Stimulated activated CD4-positive, alpha-beta T cell treated with anti-CD3 and anti-CD28 coated beads, Interleukin-12 subunit alpha, Interleukin-12 subunit beta, amount 100 ng/mL, for 24 hours (primary cell): ENCODE results near the gene OR1I1.
A peak's percentile ranks its signal among the peaks of the same experiment; 100 is the strongest.
"Not testable (repeated sequence)": the region's sequence is repeated elsewhere in the genome, so short reads cannot be mapped to it uniquely, and the experiment has no call there.

Experiments
- DNase-seq, 2 experiments: peaks; one replicate each; pipeline ENCODE4 v3.0.0-alpha.2; 2020; ENCODE audit warnings: low read depth in 2 of 2

OR1I1 gene, protein sequence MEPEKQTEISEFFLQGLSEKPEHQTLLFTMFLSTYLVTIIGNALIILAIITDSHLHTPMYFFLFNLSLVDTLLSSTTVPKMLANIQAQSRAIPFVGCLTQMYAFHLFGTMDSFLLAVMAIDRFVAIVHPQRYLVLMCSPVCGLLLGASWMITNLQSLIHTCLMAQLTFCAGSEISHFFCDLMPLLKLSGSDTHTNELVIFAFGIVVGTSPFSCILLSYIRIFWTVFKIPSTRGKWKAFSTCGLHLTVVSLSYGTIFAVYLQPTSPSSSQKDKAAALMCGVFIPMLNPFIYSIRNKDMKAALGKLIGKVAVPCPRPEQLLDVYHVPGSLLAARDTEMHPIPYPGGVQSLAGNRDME

DNA sequence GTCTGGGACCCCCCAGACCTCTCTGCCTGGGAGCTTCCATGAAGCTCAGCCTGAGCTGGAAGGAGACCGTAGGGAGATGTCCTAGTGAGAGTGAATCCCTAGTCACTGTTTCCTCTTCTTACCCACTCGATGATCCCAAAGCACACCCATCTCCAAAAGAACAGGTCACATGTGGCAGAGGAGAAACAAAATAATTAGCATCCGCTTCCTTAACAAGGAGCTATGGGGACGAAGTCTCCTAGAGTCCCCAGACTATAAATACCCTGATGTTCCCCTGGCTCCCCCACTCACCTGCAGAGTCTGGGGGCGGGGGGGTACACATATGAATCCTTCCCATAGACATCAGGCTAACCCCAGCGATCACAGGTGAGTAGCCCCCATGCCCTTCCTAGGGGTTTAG lies at the start of gene OR1I1:
Gene OR1I1 (plus strand): TSS at position 301 of the 400 bp plus-strand sequence. CDS start 4,855 bp downstream, outside the sequence.
- no peak for DNase-seq

DNA sequence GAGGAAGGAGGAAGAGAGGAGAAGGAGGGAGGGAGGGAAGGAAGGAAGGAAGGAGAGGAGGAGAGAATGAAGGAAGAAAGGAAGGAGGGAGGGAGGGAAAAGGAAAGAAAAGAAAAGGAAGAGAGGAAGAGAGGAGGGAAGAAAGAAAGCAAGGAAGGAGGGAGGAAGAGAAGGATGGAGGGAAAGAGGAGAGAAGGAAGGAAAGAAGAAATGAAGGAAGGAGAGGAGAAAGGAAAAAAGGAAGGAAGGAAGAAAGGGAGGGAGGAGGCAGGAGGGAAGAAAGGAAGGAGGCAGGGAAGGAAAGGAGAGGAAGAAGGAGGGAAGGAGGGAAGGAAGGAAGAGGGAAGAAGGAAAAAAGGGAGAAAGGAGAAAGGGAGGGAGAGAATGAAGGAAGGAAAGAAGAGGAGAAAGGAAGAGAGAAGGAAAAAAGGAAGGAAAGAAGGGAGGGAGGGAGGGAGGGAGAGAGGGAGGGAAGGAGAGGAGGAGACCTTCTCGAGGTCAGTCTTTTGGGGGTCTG lies 46.2 kb upstream of the OR1I1 start:
- no peak for DNase-seq

DNA sequence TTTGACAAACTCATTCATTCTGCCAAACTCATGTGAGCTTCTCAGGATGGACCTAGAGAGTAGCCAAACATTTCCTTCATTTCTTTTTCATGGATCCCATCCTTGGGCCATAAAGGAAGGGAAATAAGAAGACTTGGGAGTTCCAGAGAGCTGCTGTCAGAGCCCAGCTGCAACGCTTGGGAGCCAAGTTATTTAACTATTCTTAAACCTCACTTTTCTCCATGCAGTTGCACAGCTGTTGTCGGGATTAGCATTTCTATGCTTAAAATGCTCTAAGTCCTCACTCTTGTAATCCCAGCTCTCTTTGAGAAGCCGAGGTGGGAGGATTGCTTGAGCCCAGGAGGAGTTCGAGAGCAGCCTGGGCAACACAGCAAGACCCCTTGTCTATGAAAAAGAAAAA lies 44.4 kb upstream of the OR1I1 start:
- no peak for DNase-seq

DNA sequence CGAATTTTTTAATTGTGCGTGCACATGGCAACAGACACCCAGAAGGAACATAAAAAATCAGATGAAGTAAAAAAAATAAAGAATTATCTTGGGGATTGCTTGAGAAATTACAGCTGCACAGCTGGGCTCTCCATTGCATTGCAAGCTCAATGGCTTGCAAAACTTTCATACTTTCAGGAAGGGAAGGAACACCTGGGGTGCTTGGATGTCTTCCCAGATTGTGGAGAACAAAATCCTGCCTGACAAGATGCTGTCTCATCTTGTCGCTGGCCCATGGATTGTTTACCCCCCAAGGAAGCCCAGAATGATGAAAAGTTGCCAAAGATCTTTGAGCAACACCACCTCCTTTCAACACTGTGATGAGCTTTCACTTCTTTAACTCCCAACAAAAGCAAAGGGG lies 43.7 kb upstream of the OR1I1 start:
- no peak for DNase-seq

DNA sequence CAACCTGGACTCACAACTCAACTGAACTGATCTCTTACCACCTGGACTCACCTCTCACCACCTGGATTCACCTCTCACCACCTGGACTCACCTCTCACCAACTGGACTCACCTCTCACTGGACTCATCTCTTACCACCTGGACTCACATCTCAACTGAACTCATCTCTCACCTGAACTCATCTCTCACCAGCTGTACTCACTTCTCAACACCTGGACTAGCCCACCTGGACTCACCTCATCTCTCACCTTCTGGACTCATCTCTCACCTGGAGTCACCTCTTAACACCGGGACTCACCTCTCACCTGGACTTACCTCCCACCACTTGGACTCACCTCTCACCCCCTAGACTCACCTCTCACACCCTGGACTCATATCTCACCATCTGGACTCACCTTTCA lies 40.0 kb upstream of the OR1I1 start:
- no peak for DNase-seq

DNA sequence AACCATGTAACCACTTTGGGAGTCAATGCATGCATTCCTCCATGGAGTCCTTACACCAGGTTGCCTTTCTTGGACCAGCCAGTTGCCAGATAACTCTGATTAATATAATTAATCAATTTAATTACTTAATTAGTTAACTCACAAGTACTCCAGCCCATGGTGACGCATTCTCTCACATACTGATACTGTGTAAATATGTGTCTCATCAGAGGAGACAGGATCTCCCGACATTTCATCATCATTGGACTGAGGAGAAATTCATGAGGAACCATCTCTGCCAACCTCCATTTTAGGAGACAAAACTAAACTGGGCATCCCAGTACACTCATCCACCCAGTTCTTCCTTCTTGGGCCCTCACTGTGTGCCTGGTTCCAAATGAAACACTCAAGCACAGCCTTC lies 39.2 kb upstream of the OR1I1 start:
- no peak for DNase-seq

DNA sequence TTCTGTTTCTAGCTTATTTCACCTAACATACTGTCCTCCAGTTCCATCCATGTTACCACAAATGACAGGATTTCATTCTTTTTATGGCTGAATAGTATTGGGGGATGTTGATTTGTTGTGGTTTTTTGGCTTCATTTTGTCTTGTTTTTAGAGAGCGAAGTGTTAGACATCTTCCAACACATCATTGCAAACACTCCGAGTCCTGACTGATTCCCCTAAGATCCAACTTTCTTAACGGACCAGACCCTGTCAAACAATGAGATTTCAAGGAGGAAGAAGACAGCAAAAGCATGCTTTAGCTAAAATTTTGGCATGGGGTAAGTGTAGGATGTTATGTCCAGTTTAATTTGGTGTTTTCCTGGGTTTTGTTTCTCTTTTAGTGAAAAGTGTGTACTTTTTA lies 36.5 kb upstream of the OR1I1 start:
- no peak for DNase-seq

DNA sequence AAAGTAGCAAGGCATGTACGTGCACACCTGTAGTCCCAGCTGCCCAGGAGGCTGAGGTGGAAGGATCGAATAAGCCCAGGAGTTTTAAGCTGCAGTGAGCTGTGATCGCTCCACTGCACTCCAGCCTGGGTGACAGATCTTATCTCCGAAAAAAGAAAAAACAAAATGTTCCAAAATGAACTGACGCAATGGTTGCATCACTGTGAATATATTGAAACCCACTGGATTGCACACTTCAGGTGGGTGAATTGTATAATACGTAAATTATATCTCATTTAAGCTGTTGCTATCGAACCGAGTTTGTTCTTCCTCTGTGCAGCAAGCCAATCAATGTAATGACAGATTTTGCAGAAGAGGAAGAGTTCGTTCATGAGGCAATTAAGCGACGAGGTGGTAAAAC lies 34.3 kb upstream of the OR1I1 start:
- no peak for DNase-seq

DNA sequence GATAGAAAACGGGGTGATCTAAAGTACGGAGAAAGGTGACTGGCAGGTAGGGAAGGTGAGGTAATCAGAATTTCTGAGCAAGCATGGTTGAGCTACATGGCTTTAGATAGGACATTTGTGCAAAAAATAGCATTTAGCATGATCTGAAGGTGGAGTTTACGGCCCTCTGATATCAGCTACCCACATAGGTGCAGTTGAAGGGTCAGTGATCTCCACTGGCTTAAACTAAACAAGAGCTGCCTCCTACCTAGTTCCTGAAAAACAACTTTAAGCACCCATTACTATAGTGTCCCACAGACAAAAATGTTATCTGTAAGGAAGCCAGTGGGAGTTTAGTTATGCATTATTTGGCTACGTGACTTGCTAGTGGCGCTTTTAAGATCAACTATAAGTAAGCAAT lies 33.9 kb upstream of the OR1I1 start:
- DNase-seq = no peak

DNA sequence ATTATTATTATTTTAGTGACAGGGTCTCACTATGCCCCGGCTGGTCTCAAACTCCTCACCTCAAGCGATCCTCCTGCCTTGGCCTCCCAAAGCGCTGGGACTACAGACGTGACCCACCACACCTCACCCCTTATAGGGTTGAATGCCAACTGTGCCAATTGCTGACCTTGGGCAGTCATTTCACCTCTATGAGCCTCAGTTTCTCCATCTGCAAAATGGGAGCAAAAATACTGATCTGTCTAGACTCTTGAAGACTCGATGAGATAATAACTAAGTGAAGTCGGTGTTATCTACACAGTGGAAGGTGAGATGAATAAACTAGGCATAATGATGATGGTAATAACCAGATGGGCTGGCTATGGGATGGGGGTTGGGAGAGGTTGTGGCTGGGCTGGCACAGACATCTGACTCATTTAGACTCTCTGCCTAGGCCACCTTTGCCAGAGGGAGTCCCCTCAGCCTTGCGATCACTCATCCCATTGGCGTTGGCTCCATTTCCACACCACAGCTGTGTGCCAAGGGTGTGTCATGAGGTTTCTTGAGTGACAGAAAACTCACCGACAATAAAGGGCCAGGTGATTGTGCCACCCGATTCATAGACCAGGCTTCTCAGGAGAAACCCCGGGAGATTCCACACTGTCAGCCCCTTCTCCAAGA lies 33.0 kb upstream of the OR1I1 start, which contains the start of gene CASP14:
Gene CASP14 (plus strand): TSS at position 596 of the 657 bp plus-strand sequence. CDS start 2,772 bp downstream, outside the sequence.
- DNase-seq = no peak

DNA sequence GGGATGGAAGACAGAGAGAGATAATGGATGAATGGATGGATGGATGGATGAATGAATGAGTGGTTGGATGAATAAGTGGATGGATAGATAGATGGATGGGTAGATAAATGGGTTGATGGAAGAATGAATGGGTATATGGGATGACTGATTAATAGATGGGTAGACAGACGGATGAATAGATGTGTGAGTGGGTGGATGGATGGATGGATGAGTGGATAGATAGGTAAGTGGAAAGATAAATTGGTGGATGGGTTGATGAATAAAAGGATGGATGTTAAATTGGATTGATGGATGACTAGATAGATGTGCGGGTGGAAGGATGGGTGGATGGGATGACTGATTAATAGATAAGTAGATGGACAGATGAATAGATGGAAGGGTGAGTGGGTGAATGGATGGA lies 31.4 kb upstream of the OR1I1 start:
- no peak for DNase-seq

DNA sequence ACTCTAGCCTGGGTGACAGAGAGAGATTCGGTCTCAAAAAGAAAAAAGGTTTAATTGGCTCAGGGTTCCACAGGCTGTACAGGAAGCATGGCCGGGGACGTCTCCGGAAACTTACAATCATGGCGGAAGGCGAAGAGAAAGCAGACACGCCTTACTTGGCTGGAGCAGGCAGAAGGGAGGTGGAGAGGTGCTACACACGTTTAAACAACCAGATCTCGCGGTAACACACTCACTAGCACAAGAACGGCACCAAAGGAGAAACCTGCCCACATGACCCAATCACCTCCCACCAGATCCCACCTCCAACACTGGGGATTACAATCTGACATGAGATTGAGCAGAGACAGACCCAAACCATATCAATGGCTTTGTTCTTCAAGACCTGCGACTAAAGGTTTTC lies 20.0 kb upstream of the OR1I1 start:
- DNase-seq = no peak

DNA sequence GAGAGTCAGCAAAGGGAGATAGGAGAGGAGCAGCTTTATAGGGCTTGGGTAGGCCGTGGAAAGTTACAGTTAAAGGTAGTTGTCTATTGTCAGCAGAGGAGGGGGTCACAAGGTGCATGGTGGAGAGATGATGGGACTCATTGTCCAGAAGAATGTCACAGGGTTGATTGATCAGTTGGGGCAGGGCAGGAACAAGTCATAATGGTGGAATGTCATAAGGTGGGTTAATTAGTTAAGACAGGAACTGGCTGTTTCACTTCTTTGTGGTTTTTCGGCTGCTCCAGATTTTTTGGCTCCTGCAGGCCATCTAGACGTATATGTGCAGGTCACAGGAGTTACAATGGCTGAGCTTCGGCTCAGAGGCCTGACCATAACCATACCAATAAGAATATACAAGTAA lies 11.6 kb upstream of the OR1I1 start:
- DNase-seq = not testable (repeated sequence)

DNA sequence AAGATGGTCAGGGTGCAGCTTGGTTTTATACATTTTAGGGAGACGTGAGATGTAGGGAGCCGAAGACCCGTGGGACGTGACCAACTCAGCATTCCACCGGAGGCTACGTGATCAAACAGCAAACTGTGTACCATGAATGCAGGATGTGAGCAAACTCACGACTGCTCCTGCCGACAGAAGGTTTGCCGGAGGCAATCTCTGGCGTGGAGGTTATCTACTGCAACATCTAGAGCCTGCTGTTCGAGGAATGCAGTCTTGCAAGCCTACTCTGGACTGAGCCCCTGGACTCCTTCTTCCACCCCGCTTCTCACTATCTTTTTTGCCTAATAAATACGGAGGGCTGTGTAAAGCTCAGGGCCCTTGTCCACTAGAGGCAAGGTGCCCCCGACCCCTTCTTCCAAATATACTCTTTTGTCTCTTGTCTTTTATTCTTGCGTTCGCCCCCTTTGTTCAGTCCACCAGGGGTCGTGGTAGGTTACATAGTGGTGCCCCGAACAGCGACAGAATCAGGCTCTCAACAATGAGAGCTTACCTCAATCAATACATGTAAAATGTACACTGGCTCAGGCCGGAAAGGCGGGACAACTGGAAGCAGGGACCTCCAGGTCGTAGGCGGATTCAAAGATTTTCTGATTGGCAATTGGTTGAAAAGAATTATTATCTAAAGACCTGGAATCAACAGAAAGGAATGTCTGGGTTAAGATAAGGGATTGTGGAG lies 8.9 kb upstream of the OR1I1 start:
- DNase-seq = no peak

DNA sequence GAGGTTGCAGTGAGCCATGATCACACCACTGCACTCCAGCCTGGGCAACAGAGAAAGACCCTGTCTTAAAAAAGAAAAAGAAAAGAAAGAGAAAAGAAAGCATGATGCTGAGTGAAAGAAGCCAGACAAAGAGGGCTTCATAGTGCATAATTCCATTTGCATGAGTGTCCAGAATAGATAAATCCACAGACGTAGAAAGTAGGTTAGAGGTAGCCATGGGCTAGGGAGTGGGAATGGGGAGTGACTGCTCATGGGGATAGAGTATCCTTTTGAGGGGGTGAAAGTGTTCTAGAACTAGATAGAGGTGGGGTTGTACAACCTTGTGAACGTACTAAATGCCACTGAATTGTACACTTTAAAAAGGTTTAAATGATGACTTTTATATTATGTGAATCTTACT lies 7.6 kb upstream of the OR1I1 start:
- DNase-seq = no peak

DNA sequence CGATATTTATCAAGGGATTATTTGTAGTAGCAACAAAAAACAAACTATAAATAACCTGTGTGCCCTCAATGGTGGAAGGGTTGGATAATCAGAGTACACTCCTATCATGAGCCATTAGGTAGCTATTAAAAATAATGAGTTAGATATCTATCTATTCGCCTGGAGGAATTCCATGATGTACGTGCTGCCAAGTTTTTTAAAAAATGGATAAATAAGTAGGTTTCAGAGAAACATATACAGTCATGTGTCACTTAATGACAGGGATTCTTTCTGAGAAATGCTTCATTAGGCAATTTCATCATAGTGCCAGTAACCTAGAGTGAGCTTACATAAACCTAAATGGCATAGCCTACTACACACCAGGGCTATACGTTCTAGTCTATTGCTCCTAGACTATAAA lies 6.2 kb upstream of the OR1I1 start:
- DNase-seq = no peak

DNA sequence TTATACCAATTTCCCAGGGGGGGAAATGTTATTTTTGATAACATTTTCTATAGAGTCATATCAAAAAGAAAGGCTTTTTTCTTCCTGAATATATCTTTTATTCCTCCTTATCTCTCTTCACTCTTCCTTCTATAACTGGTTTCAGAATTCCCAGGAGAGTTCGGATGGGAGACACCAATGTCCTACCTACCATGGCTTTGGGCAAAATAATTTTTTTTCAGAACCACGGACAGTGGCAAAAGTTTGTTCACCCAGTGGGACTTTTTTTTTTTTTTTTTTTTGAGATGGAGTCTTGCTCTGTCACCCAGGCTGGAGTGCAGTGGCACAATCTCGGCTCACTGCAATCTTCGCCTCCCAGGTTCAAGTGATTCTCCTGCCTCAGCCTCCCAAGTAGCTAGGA lies 2.0 kb upstream of the OR1I1 start:
- not testable (repeated sequence) for DNase-seq

DNA sequence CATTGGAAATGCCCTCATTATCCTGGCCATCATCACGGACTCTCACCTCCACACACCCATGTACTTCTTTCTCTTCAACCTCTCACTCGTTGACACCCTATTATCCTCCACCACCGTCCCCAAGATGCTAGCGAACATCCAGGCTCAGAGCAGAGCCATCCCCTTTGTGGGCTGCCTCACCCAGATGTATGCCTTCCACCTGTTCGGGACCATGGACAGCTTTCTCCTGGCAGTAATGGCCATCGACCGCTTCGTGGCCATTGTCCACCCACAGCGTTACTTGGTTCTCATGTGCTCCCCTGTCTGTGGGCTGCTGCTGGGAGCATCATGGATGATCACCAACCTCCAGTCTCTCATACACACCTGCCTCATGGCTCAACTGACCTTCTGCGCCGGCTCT lies 5.2 kb downstream of the OR1I1 start:
- DNase-seq = no peak

DNA sequence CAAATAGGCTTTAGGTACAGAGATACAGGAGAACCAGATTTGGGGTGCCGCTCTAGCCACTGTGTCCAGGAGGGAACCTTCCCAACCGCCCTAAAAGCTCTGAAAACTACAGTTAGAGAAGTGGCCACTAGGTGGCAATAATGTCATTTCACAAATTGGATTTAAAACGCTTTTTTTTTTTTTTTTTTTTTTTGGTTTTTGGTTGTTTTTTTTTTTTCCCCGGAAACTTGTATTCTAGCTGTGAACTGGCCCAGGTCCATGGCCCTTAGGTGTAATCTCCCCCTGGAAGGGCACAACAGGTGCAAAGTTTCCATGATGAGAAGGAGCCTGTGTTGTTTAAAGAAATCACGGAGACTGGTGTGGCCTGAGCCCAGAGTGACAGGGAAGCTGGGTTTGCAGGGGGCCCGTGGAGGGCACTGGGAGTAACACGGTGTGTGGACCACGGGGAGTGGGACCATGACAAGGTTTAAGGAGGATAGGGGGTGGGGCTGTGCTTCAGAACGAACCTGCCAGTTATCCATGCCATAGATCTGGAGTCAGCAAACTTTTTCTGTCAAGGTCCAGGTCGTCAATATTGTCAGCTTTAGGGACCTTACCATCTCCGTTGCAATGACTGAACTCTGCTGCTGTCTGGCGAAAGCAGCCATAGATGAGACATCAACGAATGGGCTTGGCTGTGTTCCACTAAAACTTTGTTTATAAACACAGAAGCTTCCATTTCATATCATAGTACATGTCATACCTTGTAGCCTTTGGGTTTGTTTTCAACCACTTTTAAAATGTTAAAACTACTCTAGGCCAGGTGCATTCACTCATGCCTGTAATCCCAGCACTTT lies 10.1 kb downstream of the OR1I1 start:
- peak in 1 of 2 experiments; percentile 24 for DNase-seq

DNA sequence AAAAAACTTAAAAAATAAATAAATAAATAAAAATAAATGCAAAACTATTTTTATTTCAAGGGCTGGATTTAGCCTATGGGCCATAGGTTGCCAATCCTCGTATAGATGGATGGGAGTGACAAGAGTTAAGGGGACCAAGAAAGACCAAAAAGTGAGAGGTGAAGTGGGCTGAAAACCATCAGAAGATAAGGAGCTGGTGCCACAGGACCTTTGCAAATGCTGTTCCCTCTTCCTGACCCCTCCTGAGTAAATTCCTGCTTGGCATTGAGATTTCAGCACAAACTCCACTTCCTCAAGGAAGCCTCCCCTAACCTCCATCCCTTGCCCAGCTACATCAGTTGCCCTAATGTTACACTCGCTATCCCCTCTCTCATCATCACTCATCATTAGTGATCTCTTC lies 11.0 kb downstream of the OR1I1 start:
- DNase-seq = no peak

DNA sequence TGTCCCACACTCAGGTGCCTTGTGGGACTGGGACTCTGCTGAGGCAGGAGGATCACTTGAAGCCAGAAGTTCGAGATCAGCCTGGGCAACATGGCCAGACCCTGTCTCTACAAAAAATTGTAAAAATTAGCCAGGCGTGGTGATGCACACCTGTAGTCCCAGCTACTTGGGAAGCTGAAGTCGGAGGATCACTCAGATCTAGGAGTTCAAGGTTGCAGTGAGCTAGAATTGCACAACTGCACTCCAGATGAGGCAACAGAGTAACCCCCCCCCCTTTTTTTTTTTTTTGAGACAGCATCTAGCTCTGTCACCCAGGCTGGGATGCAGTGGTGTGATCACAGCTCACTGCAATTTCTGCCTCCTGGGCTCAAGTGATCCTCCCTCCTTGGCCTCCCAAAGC lies 14.2 kb downstream of the OR1I1 start:
- DNase-seq = no peak

DNA sequence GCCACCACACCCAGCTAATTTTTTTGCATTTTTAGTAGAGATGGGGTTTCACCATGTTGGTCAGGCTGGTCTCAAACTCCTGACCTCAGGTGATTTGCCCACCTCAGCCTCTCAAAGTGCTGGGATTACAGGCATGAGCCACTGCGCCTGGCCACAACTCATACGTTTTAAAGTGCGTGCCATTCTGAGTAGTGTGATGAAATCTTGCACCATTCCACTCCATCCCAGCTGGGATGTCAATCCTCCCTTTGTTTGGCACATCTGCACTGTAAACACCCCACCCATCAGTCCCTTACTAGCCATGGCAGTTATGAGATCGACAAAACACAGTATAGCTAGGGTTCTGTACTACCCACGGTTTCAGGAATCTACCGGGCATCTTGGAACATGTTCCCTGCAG lies 16.0 kb downstream of the OR1I1 start:
- not testable (repeated sequence) for DNase-seq
